Testis (tissue), 3 donors: ENCODE measurements around the gene AP1M1. TPM values are rescaled to one million over a fixed set of nuclear protein-coding genes. Genes with fewer than 3 reads are reported as not detected.

Experiments used
- DNase-seq: peaks from one replicate; pipeline ENCODE4 v3.0.0-alpha.2; 2019
- H3K27ac ChIP-seq, 2 donors: fragments of 200-600 bp; sonication (generic); one replicate each; pipeline ENCODE4 v1.5.1; 2019
- H3K27me3 ChIP-seq: fragments of 200-600 bp; sonication (generic); one replicate; pipeline ENCODE4 v1.5.1; 2019
- H3K36me3 ChIP-seq: fragments of 200-600 bp; sonication (generic); one replicate; pipeline ENCODE4 v1.5.1; 2017; ENCODE audit warnings: low read depth; ENCODE audit errors: missing control alignments
- H3K4me1 ChIP-seq: fragments of 200-600 bp; sonication (generic); one replicate; pipeline ENCODE4 v1.5.1; 2019
- H3K4me3 ChIP-seq, 2 donors: fragments of 200-600 bp; sonication (generic); one replicate each; pipeline ENCODE4 v1.5.1; 2017 to 2019
- H3K9me3 ChIP-seq: fragments of 200-600 bp; sonication (generic); one replicate; pipeline ENCODE4 v1.5.1; 2017
- POLR2A ChIP-seq: fragments of 450-650 bp; IDR thresholded peaks from one replicate; pipeline ENCODE4 v1.6.1; 2017; ENCODE audit warnings: antibody characterized with exemption, mild to moderate bottlenecking, moderate library complexity
- WGBS, 2 donors: methylation state at CpG; one replicate each; pipeline ENCODE4 v1.1.5; 2018; 5-methylcytosine and 5-hydroxymethylcytosine counted together
- intact Hi-C: fragments of 100-400 bp; cut with DNase I; formaldehyde crosslinking; loops from one replicate; pipeline ENCODE4 v1.15.1; 2023; ENCODE audit warnings: low total_unique reads
- polyA plus RNA-seq: library from polyadenylated mRNA; stranded (reverse); fragments of 350-450 nt; fragmentation: Illumina TruSeq; extraction: RNeasy Lipid Tissue Mini Kit (QIAGEN cat#74804); gene quantifications from one replicate; pipeline ENCODE4 v1.2.3, GENCODE V29; 2014; ENCODE audit warnings: low read depth, low replicate concordance; ENCODE audit not compliant: insufficient read depth
- total RNA-seq, 2 donors: library from RNA; depleted of rRNA; stranded (reverse); fragments of >200 nt; gene quantifications; one replicate each; pipeline ENCODE4 v1.2.3, GENCODE V29; 2016
- TF ChIP-seq, protein P1 (sequence below), 3 experiments: fragments of 450-650 bp in 2 of 3; fragments of 200-600 bp in 1 of 3; sonication (generic) in 1 of 3; IDR thresholded peaks; one replicate each; pipeline ENCODE4 v1.5.1; 2016 to 2019; ENCODE audit warnings: antibody characterized with exemption in 3 of 3, mild to moderate bottlenecking in 2 of 3, moderate library complexity in 1 of 3

The AP1M1 gene
- total and polyA plus RNA-seq, 3 donors from 2014 or later = 134 to 172 (median 145) TPM

DNA sequence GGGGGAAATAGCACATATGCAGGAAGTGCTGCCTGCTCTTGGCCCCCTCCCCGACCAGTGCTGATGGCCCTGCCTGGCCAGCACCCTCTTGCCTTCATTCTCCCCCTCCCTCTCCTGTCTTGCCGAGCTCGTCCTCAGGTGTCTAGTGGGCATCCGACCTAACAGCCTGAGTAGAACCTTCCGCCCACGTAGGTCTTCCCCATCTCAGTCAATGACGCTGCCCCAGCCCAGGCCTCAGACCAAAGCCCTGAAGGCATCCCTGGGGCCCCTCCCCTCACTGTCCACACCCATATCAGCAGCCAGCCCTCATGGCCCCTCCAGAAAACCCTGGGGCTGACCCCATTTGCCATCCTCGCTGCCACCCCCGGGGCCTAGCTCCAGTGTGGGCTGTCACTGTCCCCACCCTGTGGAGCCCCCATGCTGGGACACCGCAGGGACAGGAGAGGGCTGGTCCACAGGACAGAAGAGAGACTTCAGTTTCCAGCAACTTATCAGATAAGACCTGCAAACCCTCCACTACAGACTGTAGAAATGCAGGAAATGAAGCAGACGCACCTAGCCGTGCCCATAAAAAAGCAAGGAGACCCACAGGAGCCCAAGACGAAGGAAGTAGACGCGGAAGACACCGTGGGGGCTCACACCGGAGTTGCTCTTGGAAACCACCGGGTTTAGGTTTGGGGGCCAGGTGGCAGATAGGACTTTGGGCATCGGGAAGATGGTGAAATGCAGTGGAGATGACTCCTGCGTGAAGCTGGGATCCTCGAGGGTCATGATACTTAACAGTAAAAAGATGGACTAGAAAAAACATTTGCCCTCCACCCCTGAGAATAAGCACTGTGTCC lies 38.3 kb downstream of the AP1M1 start:
- TF ChIP-seq, protein P1, sequence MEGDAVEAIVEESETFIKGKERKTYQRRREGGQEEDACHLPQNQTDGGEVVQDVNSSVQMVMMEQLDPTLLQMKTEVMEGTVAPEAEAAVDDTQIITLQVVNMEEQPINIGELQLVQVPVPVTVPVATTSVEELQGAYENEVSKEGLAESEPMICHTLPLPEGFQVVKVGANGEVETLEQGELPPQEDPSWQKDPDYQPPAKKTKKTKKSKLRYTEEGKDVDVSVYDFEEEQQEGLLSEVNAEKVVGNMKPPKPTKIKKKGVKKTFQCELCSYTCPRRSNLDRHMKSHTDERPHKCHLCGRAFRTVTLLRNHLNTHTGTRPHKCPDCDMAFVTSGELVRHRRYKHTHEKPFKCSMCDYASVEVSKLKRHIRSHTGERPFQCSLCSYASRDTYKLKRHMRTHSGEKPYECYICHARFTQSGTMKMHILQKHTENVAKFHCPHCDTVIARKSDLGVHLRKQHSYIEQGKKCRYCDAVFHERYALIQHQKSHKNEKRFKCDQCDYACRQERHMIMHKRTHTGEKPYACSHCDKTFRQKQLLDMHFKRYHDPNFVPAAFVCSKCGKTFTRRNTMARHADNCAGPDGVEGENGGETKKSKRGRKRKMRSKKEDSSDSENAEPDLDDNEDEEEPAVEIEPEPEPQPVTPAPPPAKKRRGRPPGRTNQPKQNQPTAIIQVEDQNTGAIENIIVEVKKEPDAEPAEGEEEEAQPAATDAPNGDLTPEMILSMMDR (IDR thresholded peaks at IDR 0.05) = no peak
- no peak for TF ChIP-seq POLR2A
- WGBS, 2 donors = 89 to 92% methylated on average over 20 to 21 of the region's 21 CpGs
- no peak for DNase-seq
- H3K27ac ChIP-seq = no peak overlapping the region
- H3K27me3 ChIP-seq = no peaks in the 10 kb centered on the region
- H3K36me3 ChIP-seq = no peaks in the 10 kb centered on the region
- no peaks in the 10 kb centered on the region for H3K9me3 ChIP-seq
- H3K4me3 ChIP-seq = no peak overlapping the region
- intact Hi-C loops = no loop called here
- H3K4me1 ChIP-seq = no peaks in the 10 kb centered on the region

GRCh38 chr19:16244091-16244490 lies 46.4 kb downstream of the AP1M1 start:
- TF ChIP-seq POLR2A = no peak
- TF ChIP-seq, protein P1 (IDR thresholded peaks at IDR 0.05) = no peak
- Histone ChIP-seq H3K4me3 (no peak overlapping the region), H3K27me3 (no peaks in the 10 kb centered on the region), H3K27ac (no peak overlapping the region), H3K36me3 (no peaks in the 10 kb centered on the region), H3K9me3 (no peaks in the 10 kb centered on the region), H3K4me1 (no peaks in the 10 kb centered on the region)
- DNase-seq = no peak
- 54 to 63% methylated on average over 2 of the region's 2 CpGs for WGBS, 2 donors
- intact Hi-C loops = no loop called here

DNA sequence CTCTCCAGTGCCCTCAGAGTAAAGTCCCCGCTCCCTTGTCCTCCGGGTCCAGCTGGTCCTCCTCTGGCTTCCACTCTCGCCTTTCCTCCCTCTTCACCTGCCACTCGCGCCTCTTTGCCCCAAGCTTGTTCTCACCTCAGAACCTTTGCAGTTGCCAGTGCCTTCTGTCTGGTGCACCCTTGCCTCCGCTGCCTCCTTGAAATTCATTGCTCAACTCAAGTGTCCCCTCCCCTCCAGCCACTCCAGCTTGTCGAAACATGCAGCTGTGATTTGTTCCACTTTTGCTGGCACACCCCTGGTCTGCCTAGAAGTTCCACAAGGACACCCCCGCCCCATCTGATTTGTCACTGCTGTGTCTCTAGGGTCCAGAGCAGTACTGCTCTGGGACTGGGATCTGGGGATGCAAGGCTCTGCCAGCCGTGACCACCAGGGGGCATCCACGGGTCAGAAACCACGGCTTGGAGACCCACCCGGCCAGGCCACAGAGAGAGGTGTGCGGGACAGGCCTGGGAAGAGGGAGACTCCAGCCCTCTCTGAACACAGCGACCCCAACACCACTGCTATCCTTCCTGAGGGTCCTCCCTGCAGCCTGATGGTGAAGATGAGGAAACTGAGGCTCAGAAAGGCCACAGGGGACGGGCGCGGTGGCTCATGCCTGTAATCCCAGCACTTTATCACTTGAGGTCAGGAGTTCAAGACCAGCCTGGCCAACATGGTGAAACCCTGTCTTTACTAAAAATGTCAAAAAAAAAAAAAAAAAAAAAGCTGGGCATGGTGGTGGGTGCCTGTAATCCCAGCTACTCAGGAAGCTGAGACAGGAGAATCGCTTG lies 49.9 kb downstream of the AP1M1 start:
- Histone ChIP-seq H3K27me3 (no peaks in the 10 kb centered on the region), H3K9me3 (no peaks in the 10 kb centered on the region), H3K27ac (no peak overlapping the region), H3K4me1 (no peaks in the 10 kb centered on the region), H3K36me3 (no peaks in the 10 kb centered on the region), H3K4me3 (no peak overlapping the region)
- intact Hi-C loops = loop anchor here (5.0 kb wide), 1 partner anchor 135 kb away; no protein-coding TSS in a partner anchor
- 47 to 52% methylated on average over 18 of the region's 18 CpGs for WGBS, 2 donors
- DNase-seq = peak; percentile 92
- TF ChIP-seq POLR2A = no peak
- TF ChIP-seq, protein P1 (IDR thresholded peaks at IDR 0.05) = peak; percentile 88 to 98 (median 93)

- no peaks in the 10 kb centered on the region for H3K9me3 ChIP-seq
- WGBS, 2 donors = 50 to 87% methylated on average over 3 to 7 of the region's 7 CpGs
- H3K36me3 ChIP-seq = no peaks in the 10 kb centered on the region
- TF ChIP-seq, protein P1 (IDR thresholded peaks at IDR 0.05) = no peak
- TF ChIP-seq POLR2A = no peak
- H3K27ac ChIP-seq = no peak overlapping the region
- H3K4me1 ChIP-seq = no peaks in the 10 kb centered on the region
- no peak overlapping the region for H3K4me3 ChIP-seq
- intact Hi-C loops = loop anchor here (5.0 kb wide), 1 partner anchor 134 kb away; no protein-coding TSS in a partner anchor
- H3K27me3 ChIP-seq = no peaks in the 10 kb centered on the region
- no peak for DNase-seq
Observed at GRCh38 chr19:16248380-16249023, 50.8 kb downstream of the AP1M1 start.
